Activated CD8-positive, alpha-beta memory T cell treated with anti-CD3 and anti-CD28 coated beads for 24 hours (primary cell): ENCODE results near the gene GPR17.
A peak's percentile ranks its signal among the peaks of the same experiment; 100 is the strongest.

Experiments used
- DNase-seq: peaks from one replicate; pipeline ENCODE4 v3.0.0-alpha.2; 2020

Gene GPR17

DNA sequence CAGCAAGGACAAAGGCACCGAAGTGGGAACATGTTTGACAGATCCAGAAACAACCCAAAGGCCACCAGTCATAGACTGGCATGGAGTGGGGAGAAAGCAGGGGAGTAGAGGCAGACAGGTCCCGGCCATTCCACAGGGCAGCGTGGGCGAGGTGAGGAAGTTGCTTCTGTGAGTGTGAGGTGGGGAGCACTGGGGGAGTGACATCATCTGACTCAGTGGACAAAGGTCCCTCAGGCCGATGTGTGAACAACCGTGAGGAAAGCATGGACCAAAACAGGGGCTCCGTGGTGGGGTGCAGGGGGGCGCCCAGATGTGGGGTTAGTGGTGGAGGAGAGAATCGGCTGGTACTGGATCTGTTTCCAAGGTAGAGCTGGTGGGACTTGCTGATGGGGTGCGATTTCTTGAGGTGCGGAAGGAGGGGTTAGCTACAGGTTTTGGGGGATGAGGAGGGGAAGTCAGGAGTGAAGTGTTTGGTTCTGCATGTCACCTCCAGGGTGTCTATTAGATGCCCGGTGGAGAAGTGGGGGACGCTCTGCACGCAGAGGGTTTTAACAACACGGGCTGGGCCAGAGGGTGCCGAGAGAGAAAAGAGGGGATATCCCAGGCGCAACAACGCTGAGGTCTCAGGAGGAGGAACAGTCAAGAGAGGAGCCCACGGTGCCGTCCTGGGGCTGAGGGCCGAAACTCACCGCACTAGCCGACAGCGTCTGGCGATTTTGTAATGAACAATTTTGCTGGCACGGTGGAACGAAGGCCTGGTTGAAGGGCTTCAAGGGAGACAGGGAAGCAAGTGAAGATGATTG, 52.8 kb downstream of the GPR17 start:
- no peak for DNase-seq

DNA sequence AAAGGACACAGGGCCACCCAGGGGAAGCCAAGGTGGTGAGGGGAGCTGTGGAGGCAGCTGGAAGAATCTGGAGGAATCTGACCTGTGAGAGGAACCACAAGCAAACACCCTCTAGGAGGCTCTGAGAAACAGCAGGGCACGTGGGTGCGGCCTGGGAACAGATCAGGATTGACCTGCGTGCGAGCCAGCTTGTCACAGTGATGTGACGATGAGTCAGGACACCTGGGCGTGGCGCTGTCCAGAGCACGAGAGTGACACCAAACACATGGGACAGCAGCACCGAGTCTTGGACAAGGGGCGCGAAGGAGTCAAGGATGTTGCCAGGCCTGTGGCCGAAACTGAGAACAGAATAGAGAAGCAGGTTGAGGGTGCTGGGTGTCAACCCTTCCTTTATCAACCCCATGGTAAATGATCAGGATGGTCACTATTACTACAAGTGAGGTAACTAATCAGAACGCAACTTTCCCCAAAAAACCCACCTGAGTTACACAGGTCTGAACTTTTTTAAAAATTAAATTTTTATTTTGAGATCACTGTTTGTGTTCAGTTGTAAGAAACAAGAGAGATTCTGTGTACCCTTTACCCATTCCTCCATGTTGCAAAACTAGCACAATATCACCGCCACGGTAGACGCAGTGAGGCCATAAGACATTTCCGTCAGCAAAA, 54.7 kb downstream of the GPR17 start:
- no peak for DNase-seq

DNA sequence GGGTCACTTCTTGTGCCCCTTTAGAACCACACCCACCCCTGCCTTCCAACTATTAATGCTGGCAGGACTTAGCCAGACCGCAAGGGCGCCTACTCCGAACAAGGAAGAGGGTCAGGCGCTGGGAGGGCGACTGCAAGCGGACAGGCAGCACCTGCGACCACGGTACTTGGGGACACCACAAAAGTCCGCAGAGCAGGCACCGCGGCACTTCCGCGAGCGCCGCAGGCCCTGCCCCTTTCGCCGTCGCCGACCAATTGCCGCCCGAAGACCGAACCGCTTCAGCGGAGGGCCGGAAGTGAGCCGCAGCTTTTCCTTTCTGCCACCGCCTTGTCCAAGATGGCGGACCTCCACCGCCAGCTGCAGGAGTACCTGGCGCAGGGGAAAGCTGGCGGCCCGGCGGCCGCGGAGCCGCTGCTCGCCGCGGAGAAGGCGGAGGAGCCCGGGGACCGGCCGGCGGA, 55.3 kb downstream of the GPR17 start, which contains the start of gene SFT2D3:
Gene SFT2D3, plus strand, starts transcription at position 305 of the 458 bp plus-strand sequence. Its CDS starts 32 bp downstream, at position 337.
- DNase-seq, result peak; percentile 94

DNA sequence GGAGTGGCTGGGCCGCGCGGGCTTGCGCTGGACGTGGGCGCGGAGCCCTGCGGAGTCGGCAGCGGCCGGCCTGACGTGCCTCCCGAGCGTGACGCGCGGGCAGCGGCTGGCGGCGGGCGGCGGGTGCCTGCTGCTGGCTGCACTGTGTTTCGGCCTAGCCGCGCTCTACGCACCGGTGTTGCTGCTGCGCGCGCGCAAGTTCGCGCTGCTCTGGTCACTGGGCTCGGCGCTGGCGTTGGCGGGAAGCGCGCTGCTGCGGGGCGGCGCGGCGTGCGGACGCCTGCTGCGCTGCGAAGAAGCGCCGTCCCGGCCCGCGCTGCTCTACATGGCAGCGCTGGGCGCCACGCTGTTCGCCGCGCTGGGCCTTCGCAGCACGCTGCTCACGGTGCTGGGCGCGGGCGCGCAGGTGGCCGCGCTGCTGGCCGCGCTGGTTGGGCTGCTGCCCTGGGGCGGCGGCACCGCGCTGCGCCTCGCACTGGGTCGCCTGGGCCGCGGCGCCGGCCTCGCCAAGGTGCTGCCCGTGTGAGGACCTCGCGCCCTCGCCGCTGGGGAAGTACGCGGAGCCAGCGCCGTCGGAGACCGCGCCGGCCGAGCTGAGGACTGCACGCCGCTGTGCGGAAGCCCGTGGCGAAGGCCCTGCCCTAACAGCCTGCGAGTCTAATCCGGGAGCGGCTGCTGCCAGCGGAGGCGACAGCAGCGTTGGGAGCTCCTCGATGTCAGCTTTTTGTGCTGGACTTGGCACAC, 55.9 kb downstream of the GPR17 start:
- peak; percentile 90 for DNase-seq
